ENCODE results near the gene ZC3HAV1. TPM values are rescaled to one million over a fixed set of nuclear protein-coding genes. Genes with fewer than 3 reads are reported as not detected.

Gene ZC3HAV1
- total RNA-seq, 1 experiment from 2014 or later, result 38.0 TPM

DNA sequence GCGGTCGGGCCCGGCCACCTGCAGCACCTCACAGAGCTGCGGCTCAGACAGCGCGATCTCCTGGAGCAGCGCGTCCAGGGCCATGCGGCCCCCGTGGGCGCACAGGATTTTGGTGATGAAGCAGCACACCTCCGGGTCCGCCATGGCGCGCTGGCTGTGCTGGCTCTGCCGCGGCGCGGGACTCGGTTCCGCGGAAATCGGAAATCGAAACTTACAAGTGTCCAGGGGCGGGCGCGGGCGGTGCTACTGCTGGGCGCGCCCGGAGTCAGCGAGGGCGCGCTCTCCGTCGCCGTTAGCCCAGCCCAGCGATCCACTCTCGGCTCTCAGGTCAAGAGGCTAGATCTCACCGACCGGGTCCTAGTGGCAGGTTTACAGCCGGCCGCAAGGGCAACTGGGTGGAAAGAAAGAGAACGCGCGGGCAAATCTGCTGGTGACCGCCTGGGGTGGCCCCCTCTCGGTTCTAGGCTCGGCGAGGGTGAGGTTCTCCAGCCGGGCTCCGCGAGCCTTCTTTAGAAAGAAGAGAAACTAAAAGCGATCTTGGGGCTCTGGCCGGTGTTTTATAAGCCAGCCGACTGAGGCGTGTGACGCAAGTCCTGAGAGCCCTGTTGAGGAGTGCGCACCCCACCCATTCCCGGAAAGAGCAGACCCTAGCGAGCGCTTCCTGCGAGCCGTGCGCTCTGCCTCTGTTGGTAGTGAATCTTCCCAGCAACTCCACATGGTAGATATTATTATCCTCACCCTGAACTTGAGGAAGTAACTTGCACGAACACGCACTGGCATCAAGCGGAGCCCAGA lies at the start of gene ZC3HAV1 (continued):
- TF ChIP-seq, protein P1, sequence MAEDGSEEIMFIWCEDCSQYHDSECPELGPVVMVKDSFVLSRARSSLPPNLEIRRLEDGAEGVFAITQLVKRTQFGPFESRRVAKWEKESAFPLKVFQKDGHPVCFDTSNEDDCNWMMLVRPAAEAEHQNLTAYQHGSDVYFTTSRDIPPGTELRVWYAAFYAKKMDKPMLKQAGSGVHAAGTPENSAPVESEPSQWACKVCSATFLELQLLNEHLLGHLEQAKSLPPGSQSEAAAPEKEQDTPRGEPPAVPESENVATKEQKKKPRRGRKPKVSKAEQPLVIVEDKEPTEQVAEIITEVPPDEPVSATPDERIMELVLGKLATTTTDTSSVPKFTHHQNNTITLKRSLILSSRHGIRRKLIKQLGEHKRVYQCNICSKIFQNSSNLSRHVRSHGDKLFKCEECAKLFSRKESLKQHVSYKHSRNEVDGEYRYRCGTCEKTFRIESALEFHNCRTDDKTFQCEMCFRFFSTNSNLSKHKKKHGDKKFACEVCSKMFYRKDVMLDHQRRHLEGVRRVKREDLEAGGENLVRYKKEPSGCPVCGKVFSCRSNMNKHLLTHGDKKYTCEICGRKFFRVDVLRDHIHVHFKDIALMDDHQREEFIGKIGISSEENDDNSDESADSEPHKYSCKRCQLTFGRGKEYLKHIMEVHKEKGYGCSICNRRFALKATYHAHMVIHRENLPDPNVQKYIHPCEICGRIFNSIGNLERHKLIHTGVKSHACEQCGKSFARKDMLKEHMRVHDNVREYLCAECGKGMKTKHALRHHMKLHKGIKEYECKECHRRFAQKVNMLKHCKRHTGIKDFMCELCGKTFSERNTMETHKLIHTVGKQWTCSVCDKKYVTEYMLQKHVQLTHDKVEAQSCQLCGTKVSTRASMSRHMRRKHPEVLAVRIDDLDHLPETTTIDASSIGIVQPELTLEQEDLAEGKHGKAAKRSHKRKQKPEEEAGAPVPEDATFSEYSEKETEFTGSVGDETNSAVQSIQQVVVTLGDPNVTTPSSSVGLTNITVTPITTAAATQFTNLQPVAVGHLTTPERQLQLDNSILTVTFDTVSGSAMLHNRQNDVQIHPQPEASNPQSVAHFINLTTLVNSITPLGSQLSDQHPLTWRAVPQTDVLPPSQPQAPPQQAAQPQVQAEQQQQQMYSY (CRISPR knock-in tag; IDR thresholded peaks at IDR 0.05), result no peak
- TF ChIP-seq ZNF219 (CRISPR knock-in tag; IDR thresholded peaks at IDR 0.05; ENCODE audit: borderline replicate concordance) (no peak), ZNF416 (CRISPR knock-in tag; IDR thresholded peaks at IDR 0.05) (no peak), NR3C1 (CRISPR knock-in tag; conservative IDR thresholded peaks at IDR 0.05; ENCODE audit: low read depth) (no peak), RELA (CRISPR knock-in tag; IDR thresholded peaks at IDR 0.05; ENCODE audit: borderline replicate concordance) (no peak)
- TF ChIP-seq, protein P2, sequence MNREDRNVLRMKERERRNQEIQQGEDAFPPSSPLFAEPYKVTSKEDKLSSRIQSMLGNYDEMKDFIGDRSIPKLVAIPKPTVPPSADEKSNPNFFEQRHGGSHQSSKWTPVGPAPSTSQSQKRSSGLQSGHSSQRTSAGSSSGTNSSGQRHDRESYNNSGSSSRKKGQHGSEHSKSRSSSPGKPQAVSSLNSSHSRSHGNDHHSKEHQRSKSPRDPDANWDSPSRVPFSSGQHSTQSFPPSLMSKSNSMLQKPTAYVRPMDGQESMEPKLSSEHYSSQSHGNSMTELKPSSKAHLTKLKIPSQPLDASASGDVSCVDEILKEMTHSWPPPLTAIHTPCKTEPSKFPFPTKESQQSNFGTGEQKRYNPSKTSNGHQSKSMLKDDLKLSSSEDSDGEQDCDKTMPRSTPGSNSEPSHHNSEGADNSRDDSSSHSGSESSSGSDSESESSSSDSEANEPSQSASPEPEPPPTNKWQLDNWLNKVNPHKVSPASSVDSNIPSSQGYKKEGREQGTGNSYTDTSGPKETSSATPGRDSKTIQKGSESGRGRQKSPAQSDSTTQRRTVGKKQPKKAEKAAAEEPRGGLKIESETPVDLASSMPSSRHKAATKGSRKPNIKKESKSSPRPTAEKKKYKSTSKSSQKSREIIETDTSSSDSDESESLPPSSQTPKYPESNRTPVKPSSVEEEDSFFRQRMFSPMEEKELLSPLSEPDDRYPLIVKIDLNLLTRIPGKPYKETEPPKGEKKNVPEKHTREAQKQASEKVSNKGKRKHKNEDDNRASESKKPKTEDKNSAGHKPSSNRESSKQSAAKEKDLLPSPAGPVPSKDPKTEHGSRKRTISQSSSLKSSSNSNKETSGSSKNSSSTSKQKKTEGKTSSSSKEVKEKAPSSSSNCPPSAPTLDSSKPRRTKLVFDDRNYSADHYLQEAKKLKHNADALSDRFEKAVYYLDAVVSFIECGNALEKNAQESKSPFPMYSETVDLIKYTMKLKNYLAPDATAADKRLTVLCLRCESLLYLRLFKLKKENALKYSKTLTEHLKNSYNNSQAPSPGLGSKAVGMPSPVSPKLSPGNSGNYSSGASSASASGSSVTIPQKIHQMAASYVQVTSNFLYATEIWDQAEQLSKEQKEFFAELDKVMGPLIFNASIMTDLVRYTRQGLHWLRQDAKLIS (CRISPR knock-in tag; IDR thresholded peaks at IDR 0.05; ENCODE audit: borderline replicate concordance), result no peak
- TF ChIP-seq, protein P3, sequence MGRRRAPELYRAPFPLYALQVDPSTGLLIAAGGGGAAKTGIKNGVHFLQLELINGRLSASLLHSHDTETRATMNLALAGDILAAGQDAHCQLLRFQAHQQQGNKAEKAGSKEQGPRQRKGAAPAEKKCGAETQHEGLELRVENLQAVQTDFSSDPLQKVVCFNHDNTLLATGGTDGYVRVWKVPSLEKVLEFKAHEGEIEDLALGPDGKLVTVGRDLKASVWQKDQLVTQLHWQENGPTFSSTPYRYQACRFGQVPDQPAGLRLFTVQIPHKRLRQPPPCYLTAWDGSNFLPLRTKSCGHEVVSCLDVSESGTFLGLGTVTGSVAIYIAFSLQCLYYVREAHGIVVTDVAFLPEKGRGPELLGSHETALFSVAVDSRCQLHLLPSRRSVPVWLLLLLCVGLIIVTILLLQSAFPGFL (CRISPR knock-in tag; IDR thresholded peaks at IDR 0.05; ENCODE audit: borderline replicate concordance), result no peak
- TF ChIP-seq, protein P4, sequence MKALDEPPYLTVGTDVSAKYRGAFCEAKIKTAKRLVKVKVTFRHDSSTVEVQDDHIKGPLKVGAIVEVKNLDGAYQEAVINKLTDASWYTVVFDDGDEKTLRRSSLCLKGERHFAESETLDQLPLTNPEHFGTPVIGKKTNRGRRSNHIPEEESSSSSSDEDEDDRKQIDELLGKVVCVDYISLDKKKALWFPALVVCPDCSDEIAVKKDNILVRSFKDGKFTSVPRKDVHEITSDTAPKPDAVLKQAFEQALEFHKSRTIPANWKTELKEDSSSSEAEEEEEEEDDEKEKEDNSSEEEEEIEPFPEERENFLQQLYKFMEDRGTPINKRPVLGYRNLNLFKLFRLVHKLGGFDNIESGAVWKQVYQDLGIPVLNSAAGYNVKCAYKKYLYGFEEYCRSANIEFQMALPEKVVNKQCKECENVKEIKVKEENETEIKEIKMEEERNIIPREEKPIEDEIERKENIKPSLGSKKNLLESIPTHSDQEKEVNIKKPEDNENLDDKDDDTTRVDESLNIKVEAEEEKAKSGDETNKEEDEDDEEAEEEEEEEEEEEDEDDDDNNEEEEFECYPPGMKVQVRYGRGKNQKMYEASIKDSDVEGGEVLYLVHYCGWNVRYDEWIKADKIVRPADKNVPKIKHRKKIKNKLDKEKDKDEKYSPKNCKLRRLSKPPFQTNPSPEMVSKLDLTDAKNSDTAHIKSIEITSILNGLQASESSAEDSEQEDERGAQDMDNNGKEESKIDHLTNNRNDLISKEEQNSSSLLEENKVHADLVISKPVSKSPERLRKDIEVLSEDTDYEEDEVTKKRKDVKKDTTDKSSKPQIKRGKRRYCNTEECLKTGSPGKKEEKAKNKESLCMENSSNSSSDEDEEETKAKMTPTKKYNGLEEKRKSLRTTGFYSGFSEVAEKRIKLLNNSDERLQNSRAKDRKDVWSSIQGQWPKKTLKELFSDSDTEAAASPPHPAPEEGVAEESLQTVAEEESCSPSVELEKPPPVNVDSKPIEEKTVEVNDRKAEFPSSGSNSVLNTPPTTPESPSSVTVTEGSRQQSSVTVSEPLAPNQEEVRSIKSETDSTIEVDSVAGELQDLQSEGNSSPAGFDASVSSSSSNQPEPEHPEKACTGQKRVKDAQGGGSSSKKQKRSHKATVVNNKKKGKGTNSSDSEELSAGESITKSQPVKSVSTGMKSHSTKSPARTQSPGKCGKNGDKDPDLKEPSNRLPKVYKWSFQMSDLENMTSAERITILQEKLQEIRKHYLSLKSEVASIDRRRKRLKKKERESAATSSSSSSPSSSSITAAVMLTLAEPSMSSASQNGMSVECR (CRISPR knock-in tag; IDR thresholded peaks at IDR 0.05; ENCODE audit: borderline replicate concordance), result no peak
- TF ChIP-seq, protein P5, sequence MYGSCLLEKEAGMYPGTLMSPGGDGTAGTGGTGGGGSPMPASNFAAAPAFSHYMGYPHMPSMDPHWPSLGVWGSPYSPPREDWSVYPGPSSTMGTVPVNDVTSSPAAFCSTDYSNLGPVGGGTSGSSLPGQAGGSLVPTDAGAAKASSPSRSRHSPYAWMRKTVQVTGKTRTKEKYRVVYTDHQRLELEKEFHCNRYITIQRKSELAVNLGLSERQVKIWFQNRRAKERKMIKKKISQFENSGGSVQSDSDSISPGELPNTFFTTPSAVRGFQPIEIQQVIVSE (CRISPR knock-in tag; IDR thresholded peaks at IDR 0.05; ENCODE audit: borderline replicate concordance), result no peak
- TF ChIP-seq, protein P6, sequence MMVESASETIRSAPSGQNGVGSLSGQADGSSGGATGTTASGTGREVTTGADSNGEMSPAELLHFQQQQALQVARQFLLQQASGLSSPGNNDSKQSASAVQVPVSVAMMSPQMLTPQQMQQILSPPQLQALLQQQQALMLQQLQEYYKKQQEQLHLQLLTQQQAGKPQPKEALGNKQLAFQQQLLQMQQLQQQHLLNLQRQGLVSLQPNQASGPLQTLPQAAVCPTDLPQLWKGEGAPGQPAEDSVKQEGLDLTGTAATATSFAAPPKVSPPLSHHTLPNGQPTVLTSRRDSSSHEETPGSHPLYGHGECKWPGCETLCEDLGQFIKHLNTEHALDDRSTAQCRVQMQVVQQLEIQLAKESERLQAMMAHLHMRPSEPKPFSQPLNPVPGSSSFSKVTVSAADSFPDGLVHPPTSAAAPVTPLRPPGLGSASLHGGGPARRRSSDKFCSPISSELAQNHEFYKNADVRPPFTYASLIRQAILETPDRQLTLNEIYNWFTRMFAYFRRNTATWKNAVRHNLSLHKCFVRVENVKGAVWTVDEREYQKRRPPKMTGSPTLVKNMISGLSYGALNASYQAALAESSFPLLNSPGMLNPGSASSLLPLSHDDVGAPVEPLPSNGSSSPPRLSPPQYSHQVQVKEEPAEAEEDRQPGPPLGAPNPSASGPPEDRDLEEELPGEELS (CRISPR knock-in tag; IDR thresholded peaks at IDR 0.05), result peak; percentile 71; the same call in 1 of the 2 replicates

All from WTC11 (cell line).